ENCODE measurements around the gene HPSE2. TPM values are rescaled to one million over a fixed set of nuclear protein-coding genes. Genes with fewer than 3 reads are reported as not detected.

The HPSE2 gene
- total and polyA plus RNA-seq, 2 experiments from 2014 or later, result 0.10 to 0.24 TPM

DNA sequence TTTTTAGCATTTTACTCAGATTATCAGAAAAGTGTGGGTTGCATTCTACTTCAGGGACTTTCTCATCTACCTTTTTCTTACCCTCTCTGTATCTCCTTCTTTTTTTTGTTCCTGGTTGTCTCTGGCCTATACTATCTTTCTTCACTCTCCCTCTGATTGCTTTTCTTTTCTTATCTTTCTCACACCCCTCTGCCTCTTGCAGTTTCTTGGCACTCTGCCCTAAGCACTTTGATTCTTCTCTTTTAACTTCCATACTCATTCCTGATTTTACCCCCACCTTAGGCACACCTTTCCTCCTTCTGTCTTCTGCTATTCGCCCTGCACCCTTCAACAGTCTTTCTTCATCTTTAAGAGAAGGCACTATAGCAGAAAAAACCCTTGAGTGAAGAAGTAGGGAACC lies 696.1 kb downstream of the HPSE2 start:
- no peaks in the 10 kb centered on the region for H4K20me1 ChIP-seq (replicated peaks; ENCODE audit: insufficient read depth)
- peaks cover 13% of the 10 kb centered on the region; the same call in 2 of the 3 replicates for H3K9me3 Mint-ChIP-seq
- H3K27me3 ChIP-seq (ENCODE audit: insufficient read depth), result no peaks in the 10 kb centered on the region
- no peak overlapping the region for H3K4me2 ChIP-seq
- H2AFZ ChIP-seq, result no peak overlapping the region
- DNase-seq (ENCODE audit: low spot score), result no peak
- ATAC-seq, result no peak
- no peak overlapping the region for H3K4me3 ChIP-seq
- H3K9me2 ChIP-seq (ENCODE audit: insufficient read depth), result peaks cover 7% of the 10 kb centered on the region; the same call in 1 of the 2 replicates
- peaks cover 2% of the 10 kb centered on the region for H3K27me3 Mint-ChIP-seq (ENCODE audit: insufficient read depth, low read depth, poor library complexity)
- no peaks in the 10 kb centered on the region for H3K79me2 ChIP-seq (replicated peaks; ENCODE audit: insufficient read depth)
- H3K4me3 Mint-ChIP-seq, result no peak overlapping the region
- no peak overlapping the region for H3K27ac Mint-ChIP-seq
- no peaks in the 10 kb centered on the region for H3K36me3 ChIP-seq (ENCODE audit: insufficient read depth)
- no peaks in the 10 kb centered on the region for H3K4me1 ChIP-seq (ENCODE audit: insufficient read depth)
- H3F3A ChIP-seq (replicated peaks; ENCODE audit: low read depth), result no peaks in the 10 kb centered on the region
- H3K36me3 Mint-ChIP-seq (ENCODE audit: low read depth), result peaks cover 3% of the 10 kb centered on the region; the same call in 1 of the 3 replicates
- TF ChIP-seq ZNF114 (CRISPR knock-in tag; IDR thresholded peaks at IDR 0.05) (no peak), EZH2 (IDR thresholded peaks at IDR 0.05; ENCODE audit: low read depth, unreplicated experiment) (no peak), CREB1 (CRISPR knock-in tag; IDR thresholded peaks at IDR 0.05; ENCODE audit: low read depth) (no peak), POLR2AphosphoS5 (IDR thresholded peaks at IDR 0.05; ENCODE audit: low read depth) (no peak), STAT1 (IDR thresholded peaks at IDR 0.05; ENCODE audit: unreplicated experiment) (no peak)
- TF ChIP-seq, protein P1, sequence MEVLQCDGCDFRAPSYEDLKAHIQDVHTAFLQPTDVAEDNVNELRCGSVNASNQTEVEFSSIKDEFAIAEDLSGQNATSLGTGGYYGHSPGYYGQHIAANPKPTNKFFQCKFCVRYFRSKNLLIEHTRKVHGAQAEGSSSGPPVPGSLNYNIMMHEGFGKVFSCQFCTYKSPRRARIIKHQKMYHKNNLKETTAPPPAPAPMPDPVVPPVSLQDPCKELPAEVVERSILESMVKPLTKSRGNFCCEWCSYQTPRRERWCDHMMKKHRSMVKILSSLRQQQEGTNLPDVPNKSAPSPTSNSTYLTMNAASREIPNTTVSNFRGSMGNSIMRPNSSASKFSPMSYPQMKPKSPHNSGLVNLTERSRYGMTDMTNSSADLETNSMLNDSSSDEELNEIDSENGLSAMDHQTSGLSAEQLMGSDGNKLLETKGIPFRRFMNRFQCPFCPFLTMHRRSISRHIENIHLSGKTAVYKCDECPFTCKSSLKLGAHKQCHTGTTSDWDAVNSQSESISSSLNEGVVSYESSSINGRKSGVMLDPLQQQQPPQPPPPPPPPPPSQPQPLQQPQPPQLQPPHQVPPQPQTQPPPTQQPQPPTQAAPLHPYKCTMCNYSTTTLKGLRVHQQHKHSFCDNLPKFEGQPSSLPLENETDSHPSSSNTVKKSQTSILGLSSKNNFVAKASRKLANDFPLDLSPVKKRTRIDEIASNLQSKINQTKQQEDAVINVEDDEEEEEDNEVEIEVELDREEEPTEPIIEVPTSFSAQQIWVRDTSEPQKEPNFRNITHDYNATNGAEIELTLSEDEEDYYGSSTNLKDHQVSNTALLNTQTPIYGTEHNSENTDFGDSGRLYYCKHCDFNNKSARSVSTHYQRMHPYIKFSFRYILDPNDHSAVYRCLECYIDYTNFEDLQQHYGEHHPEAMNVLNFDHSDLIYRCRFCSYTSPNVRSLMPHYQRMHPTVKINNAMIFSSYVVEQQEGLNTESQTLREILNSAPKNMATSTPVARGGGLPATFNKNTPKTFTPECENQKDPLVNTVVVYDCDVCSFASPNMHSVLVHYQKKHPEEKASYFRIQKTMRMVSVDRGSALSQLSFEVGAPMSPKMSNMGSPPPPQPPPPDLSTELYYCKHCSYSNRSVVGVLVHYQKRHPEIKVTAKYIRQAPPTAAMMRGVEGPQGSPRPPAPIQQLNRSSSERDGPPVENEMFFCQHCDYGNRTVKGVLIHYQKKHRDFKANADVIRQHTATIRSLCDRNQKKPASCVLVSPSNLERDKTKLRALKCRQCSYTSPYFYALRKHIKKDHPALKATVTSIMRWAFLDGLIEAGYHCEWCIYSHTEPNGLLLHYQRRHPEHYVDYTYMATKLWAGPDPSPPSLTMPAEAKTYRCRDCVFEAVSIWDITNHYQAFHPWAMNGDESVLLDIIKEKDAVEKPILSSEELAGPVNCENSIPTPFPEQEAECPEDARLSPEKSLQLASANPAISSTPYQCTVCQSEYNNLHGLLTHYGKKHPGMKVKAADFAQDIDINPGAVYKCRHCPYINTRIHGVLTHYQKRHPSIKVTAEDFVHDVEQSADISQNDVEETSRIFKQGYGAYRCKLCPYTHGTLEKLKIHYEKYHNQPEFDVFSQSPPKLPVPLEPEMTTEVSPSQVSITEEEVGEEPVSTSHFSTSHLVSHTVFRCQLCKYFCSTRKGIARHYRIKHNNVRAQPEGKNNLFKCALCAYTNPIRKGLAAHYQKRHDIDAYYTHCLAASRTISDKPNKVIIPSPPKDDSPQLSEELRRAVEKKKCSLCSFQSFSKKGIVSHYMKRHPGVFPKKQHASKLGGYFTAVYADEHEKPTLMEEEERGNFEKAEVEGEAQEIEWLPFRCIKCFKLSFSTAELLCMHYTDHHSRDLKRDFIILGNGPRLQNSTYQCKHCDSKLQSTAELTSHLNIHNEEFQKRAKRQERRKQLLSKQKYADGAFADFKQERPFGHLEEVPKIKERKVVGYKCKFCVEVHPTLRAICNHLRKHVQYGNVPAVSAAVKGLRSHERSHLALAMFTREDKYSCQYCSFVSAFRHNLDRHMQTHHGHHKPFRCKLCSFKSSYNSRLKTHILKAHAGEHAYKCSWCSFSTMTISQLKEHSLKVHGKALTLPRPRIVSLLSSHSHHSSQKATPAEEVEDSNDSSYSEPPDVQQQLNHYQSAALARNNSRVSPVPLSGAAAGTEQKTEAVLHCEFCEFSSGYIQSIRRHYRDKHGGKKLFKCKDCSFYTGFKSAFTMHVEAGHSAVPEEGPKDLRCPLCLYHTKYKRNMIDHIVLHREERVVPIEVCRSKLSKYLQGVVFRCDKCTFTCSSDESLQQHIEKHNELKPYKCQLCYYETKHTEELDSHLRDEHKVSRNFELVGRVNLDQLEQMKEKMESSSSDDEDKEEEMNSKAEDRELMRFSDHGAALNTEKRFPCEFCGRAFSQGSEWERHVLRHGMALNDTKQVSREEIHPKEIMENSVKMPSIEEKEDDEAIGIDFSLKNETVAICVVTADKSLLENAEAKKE (CRISPR knock-in tag; IDR thresholded peaks at IDR 0.05), result no peak
- peaks cover 3% of the 10 kb centered on the region; the same call in 1 of the 3 replicates for H3K4me1 Mint-ChIP-seq
- H3K27ac ChIP-seq (ENCODE audit: low read depth), result no peak overlapping the region

DNA sequence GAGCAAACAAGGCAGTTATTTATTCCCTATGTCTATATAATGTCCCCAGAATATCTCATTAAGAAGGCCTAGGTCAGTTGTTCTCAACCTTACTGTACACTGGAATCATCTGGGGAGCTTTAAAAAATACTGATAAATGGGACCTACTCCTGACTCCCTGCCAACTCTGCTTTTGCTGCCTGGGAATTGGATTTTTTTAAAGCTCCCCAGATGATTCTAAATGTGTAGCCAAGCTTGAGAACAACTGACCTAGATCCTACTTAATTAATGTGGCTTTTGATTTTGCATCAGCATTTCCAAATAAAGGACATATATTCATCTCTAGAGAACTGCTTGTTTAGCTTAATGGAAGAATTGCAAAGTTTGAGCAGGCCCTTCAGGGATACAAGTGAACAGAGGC lies 697.2 kb downstream of the HPSE2 start:
- H3K4me3 Mint-ChIP-seq, result no peak overlapping the region
- Histone ChIP-seq H2AFZ (peak overlapping the region; percentile 52; the same call in 1 of the 2 replicates), H3K4me3 (no peak overlapping the region), H3K4me2 (no peak overlapping the region), H3K27me3 (ENCODE audit: insufficient read depth) (no peaks in the 10 kb centered on the region), H3K9me2 (ENCODE audit: insufficient read depth) (peaks cover 7% of the 10 kb centered on the region; the same call in 1 of the 2 replicates), H3K4me1 (ENCODE audit: insufficient read depth) (no peaks in the 10 kb centered on the region), H3F3A (replicated peaks; ENCODE audit: low read depth) (no peaks in the 10 kb centered on the region), H3K79me2 (replicated peaks; ENCODE audit: insufficient read depth) (no peaks in the 10 kb centered on the region), H3K27ac (ENCODE audit: low read depth) (no peak overlapping the region), H4K20me1 (replicated peaks; ENCODE audit: insufficient read depth) (no peaks in the 10 kb centered on the region), H3K36me3 (ENCODE audit: insufficient read depth) (no peaks in the 10 kb centered on the region)
- DNase-seq (ENCODE audit: low spot score) (no peak), ATAC-seq (no peak)
- peaks cover 2% of the 10 kb centered on the region for H3K27me3 Mint-ChIP-seq (ENCODE audit: insufficient read depth, low read depth, poor library complexity)
- peaks cover 3% of the 10 kb centered on the region; the same call in 1 of the 3 replicates for H3K4me1 Mint-ChIP-seq
- no peak overlapping the region for H3K27ac Mint-ChIP-seq
- H3K9me3 Mint-ChIP-seq, result peaks cover 10% of the 10 kb centered on the region; the same call in 2 of the 3 replicates
- H3K36me3 Mint-ChIP-seq (ENCODE audit: low read depth), result peaks cover 3% of the 10 kb centered on the region; the same call in 1 of the 3 replicates
- TF ChIP-seq STAT1 (IDR thresholded peaks at IDR 0.05; ENCODE audit: unreplicated experiment) (no peak), CREB1 (CRISPR knock-in tag; IDR thresholded peaks at IDR 0.05; ENCODE audit: low read depth) (no peak), ZNF331 (CRISPR knock-in tag; IDR thresholded peaks at IDR 0.05; ENCODE audit: low read depth) (no peak), EZH2phosphoT487 (IDR thresholded peaks at IDR 0.05; ENCODE audit: unreplicated experiment) (no peak)
- TF ChIP-seq, protein P2, sequence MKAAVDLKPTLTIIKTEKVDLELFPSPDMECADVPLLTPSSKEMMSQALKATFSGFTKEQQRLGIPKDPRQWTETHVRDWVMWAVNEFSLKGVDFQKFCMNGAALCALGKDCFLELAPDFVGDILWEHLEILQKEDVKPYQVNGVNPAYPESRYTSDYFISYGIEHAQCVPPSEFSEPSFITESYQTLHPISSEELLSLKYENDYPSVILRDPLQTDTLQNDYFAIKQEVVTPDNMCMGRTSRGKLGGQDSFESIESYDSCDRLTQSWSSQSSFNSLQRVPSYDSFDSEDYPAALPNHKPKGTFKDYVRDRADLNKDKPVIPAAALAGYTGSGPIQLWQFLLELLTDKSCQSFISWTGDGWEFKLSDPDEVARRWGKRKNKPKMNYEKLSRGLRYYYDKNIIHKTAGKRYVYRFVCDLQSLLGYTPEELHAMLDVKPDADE (IDR thresholded peaks at IDR 0.05), result no peak

All from GM23338 (cell line).